Measurements from ENCODE around the gene NDUFB1.

Gene NDUFB1

DNA sequence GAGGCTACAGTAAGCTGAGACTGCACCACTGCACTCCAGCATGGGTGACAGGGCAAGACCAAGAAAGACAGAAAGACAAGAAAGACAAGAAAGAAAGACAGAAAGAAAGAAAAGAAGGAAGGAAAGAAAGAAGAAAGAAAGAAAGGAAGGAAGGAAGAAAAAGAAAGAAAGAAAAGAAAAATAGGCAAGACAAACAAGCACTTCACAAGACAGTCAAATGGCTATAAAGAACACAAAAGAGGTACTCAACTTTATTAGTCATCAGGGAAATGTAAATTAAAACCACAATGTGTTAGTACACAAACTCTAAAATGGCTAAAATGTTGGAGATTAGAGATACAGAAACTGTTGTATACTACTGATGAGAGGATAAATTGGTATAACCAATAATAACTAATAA lies 21.7 kb downstream of the NDUFB1 start:
- TF ChIP-seq ZFX (IDR thresholded peaks at IDR 0.05; ENCODE audit: borderline replicate concordance), result no peak
- TF ChIP-seq, protein P1, sequence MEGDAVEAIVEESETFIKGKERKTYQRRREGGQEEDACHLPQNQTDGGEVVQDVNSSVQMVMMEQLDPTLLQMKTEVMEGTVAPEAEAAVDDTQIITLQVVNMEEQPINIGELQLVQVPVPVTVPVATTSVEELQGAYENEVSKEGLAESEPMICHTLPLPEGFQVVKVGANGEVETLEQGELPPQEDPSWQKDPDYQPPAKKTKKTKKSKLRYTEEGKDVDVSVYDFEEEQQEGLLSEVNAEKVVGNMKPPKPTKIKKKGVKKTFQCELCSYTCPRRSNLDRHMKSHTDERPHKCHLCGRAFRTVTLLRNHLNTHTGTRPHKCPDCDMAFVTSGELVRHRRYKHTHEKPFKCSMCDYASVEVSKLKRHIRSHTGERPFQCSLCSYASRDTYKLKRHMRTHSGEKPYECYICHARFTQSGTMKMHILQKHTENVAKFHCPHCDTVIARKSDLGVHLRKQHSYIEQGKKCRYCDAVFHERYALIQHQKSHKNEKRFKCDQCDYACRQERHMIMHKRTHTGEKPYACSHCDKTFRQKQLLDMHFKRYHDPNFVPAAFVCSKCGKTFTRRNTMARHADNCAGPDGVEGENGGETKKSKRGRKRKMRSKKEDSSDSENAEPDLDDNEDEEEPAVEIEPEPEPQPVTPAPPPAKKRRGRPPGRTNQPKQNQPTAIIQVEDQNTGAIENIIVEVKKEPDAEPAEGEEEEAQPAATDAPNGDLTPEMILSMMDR (IDR thresholded peaks at IDR 0.05), result no peak
- H3K27ac ChIP-seq, result no peak overlapping the region

DNA sequence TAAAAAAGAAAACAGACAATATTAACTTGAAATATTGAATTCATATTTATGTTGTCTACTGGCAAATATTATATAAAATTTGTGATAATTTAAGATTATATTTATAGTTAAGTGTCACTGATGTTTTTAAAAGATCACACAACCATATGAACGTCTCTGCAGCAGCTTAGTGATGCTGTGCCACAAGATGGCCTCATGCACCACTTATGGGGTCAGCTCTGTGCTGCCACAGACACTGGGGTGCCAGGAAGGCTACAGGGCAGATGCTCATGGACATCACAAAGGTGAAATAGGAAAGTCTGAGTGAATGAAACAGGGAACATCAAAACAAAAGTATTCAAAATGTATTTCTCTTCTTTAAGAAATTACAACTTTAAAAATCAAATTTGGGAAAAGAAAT lies 28.2 kb downstream of the NDUFB1 start:
- TF ChIP-seq, protein P1 (IDR thresholded peaks at IDR 0.05), result no peak
- TF ChIP-seq ZFX (IDR thresholded peaks at IDR 0.05; ENCODE audit: borderline replicate concordance), result no peak
- H3K27ac ChIP-seq, result no peak overlapping the region

GRCh38 chr14:92088494-92088893 lies 33.0 kb downstream of the NDUFB1 start:
- no peak overlapping the region for H3K27ac ChIP-seq
- TF ChIP-seq, protein P1 (IDR thresholded peaks at IDR 0.05), result no peak

- H3K27ac ChIP-seq, result no peak overlapping the region
- no peak for TF ChIP-seq ZFX (IDR thresholded peaks at IDR 0.05; ENCODE audit: borderline replicate concordance)
- TF ChIP-seq, protein P1 (IDR thresholded peaks at IDR 0.05), result no peak
Observed at GRCh38 chr14:92074555-92074954, 47.0 kb downstream of the NDUFB1 start.

Data from 22Rv1 (cell line).